Esophagus muscularis mucosa (tissue), 4 donors: Measurements from ENCODE around the gene VTI1A.

Experiments used
- CTCF ChIP-seq, 3 experiments: fragments of 200-600 bp in 2 of 3; fragments of 450-650 bp in 1 of 3; sonication (generic) in 2 of 3; IDR thresholded peaks; one replicate each; pipeline ENCODE4 v1.5.1; 2017 to 2019; ENCODE audit warnings: antibody characterized with exemption in 3 of 3, mild to moderate bottlenecking in 2 of 3, moderate library complexity in 1 of 3
- EP300 ChIP-seq: sonication (generic); formaldehyde crosslinking; IDR thresholded peaks from one replicate; pipeline ENCODE4 v1.6.1; 2017; ENCODE audit warnings: antibody characterized with exemption
- POLR2A ChIP-seq: fragments of 450-650 bp; IDR thresholded peaks from one replicate; pipeline ENCODE4 v1.6.1; 2017; ENCODE audit warnings: antibody characterized with exemption, moderate library complexity, mild to moderate bottlenecking, low read depth
- POLR2AphosphoS5 ChIP-seq, 2 donors: sonication (generic); formaldehyde crosslinking; IDR thresholded peaks; one replicate each; pipeline ENCODE4 v1.6.1; 2017; ENCODE audit warnings: antibody characterized with exemption in 2 of 2

GRCh38 chr10:112823604-112824003 is 376.6 kb downstream of the VTI1A start:
- no peak for TF ChIP-seq POLR2AphosphoS5 (IDR thresholded peaks at IDR 0.05)
- TF ChIP-seq EP300: no peak
- no peak for TF ChIP-seq POLR2A
- no peak for TF ChIP-seq CTCF (IDR thresholded peaks at IDR 0.05)
